GM19463 (cell line): ENCODE results near the gene ENOPH1.
"Not testable (repeated sequence)": the region's sequence is repeated elsewhere in the genome, so short reads cannot be mapped to it uniquely, and the experiment has no call there.

Experiments
- ATAC-seq: cut with Tn5 transposase; IDR thresholded peaks from one replicate; pipeline ENCODE4 v1.9.1; 2021; ENCODE audit warnings: mild to moderate bottlenecking, moderate library complexity; ENCODE audit not compliant: unreplicated experiment

Gene ENOPH1

GRCh38 chr4:82467471-82467870 lies 37.1 kb downstream of the ENOPH1 start:
- ATAC-seq, result no peak

- no peak for ATAC-seq
These were observed 39.5 kb downstream of the ENOPH1 start for GRCh38 chr4:82469791-82470345.

- not testable (repeated sequence) for ATAC-seq
These were observed 42.7 kb downstream of the ENOPH1 start for GRCh38 chr4:82473080-82473479.

GRCh38 chr4:82473621-82474164 lies 43.3 kb downstream of the ENOPH1 start:
- no peak for ATAC-seq

GRCh38 chr4:82475931-82476330 lies 45.5 kb downstream of the ENOPH1 start:
- ATAC-seq, result not testable (repeated sequence)

- not testable (repeated sequence) for ATAC-seq
These were observed 47.1 kb downstream of the ENOPH1 start for GRCh38 chr4:82477469-82477868.

GRCh38 chr4:82479562-82479961 lies 49.2 kb downstream of the ENOPH1 start:
- no peak for ATAC-seq

- ATAC-seq, result no peak
These were observed 50.5 kb downstream of the ENOPH1 start for GRCh38 chr4:82480771-82481505.

DNA sequence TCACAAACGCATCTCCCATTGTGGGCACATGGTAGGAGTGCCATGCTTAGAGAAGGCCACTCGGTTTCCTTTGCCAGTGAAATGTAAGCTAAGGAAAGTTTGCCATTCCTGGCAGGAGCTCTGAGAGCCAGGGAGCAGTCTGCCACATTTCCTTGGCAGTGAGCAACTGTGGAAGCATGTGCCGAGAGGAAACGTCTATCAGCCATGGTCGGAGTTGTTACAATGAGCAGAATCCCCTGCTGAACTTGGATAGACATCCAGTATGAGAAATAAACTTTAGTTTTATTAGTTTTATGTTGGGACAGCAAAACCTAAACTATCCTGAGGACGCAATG lies 51.1 kb downstream of the ENOPH1 start:
- no peak for ATAC-seq

DNA sequence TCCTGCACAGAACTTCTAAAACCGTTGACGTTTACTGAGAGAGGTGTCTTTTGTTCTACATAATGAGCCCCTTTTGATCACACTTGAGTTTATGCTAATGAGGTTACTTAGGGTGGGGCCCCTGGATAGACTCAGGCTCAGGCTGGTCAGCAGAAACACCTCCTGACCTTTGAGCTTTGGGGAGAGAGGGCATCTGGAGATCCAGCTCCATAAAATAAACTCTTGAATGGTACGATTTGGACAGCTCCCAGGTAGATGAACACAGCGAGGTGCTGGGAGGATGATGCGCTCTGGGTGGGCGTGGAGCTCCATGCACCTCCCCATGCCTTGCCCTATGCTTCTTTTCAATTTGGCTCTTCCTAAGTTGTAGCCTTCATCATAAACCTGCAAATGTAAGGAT lies 52.0 kb downstream of the ENOPH1 start:
- no peak for ATAC-seq

- ATAC-seq, result no peak
These were observed 54.8 kb downstream of the ENOPH1 start for GRCh38 chr4:82484996-82485783.

- ATAC-seq, result no peak
These were observed 58.7 kb downstream of the ENOPH1 start for GRCh38 chr4:82489076-82489475.

GRCh38 chr4:82489987-82490386 lies 59.6 kb downstream of the ENOPH1 start:
- ATAC-seq, result no peak

DNA sequence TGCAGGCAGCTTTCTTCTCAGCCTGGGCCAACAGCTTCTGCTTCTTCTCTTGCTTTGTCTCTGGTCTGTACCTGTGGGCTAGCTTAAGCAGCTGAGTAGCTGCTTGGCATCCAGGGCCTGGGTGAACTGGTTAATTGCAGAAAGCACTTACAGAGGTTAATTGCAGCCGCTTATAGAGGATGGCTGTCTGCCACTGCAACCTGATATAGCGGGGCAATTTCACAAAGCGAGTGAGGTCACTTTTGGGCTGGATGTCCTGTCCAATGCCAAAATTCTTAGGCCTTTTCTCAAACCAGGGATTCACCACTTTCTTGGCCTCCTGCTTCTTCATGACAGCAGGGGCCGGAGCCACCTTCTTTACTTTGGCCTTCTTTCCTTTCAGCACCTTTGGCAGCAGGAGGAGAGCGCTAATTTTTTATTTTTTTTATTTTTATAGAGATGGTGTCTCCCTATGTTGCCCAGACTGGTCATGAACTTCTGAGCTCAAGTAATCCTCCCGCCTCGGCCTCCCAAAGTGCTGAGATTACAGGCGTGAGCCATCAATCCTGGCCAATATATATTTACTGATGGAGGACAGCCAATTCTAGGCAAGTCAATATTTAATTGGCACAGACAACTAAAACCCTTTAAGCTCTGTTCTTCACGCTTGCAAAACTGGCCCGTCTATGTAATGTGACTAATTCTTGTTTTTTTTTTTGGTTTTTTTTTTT lies 61.0 kb downstream of the ENOPH1 start:
- ATAC-seq, result no peak

- ATAC-seq, result no peak
These were observed 63.5 kb downstream of the ENOPH1 start for GRCh38 chr4:82493721-82494425.

DNA sequence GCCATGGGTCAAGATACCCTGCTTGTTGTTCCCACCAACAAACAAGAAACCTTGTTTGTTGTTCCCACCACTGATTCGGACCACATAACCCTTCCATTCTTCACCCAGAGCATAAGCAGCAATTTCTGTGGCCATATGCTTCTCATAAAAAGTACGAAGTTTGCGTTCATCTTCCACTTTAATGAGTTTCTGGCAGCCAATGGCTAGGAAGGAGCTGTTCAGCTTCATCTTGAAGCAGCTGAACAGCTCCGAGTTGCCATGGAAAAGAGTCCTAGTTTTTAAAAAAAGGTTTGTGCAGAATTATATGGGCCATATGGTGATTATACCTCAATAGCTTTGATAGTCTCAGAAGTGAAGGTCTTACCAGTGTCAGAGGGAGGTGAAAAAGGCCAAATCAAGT lies 65.3 kb downstream of the ENOPH1 start:
- ATAC-seq, result no peak

DNA sequence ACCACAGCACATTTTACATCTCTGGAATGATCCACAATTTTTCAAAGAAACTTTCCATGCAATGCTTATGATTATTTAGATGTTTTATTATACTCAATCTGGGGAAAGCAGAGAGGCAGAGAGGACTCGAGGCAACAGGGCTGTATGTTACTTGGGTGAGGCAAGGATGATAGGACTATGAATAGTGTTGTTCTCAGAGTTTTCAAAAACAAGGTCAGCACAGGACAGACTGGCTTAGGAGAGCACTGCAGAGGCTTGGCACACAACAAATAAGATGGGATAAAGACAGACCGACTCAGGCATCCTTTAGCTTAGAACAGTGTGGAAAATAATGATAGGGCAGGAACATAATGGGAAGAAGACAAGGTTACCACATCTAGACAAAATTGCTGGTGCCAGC lies 66.0 kb downstream of the ENOPH1 start:
- no peak for ATAC-seq

GRCh38 chr4:82499738-82500434 lies 69.5 kb downstream of the ENOPH1 start:
- ATAC-seq, result no peak

DNA sequence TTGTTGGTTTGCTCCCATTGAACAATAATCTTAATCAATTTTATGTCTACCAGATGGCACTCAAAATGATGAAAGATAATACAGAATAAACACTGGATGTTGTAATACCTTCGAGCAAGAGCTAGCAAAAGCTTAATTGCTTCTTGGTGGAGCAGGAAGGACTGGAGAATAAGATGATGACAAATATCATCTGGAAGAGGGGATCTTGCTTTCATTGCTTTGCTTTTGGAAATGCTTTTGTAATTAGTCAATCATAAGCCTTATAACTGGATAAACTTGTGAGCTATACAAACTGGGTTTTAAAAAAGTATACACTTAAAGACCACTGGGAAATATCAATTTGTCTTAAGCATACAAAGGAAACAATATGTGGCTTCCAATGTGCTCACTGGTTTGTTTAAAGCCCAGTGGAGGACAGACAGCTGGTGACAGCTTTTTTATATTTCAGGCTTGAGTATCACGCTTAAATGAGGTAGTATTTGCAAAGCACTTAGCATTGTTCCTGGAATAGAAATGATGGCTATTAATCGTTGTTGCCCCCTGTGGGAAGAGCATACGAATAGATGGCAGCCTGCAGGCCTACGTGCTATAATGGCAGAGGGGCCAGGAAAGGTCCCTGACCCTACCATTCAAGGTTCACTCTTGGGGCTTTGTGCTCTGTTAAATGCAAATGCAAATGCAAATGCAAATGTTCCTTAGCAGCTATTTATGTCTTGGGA lies 70.2 kb downstream of the ENOPH1 start:
- ATAC-seq, result no peak

DNA sequence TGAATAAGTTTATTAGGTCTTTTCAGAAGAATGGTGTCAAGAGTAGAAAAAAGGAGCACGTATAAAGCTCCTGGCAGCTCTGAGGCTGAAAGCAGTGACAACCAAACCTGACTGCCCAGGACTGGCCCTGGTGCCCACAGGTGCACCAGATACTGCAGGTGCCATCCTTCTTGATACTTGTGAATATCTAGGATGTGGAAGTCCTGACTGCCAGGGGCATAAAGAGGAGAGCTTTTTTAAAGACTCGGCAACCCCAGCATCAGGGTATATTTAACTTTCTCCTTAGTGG lies 70.7 kb downstream of the ENOPH1 start:
- no peak for ATAC-seq
